HEK293 (cell line): ENCODE data around the gene LDLR.

Experiments used
- PRDM4 ChIP-seq: fragments of 450-650 bp; formaldehyde crosslinking; IDR thresholded peaks from 2 replicates; pipeline ENCODE4 v1.5.1; 2017; ENCODE audit warnings: missing biosample characterization, missing genetic modification characterization
- REST ChIP-seq: fragments of 450-650 bp; formaldehyde crosslinking; IDR thresholded peaks from 2 replicates; pipeline ENCODE4 v1.5.1; 2016; ENCODE audit warnings: missing biosample characterization, missing genetic modification characterization
- SP2 ChIP-seq: fragments of 450-650 bp; formaldehyde crosslinking; IDR thresholded peaks from 2 replicates; pipeline ENCODE4 v1.5.1; 2016; ENCODE audit warnings: missing biosample characterization, missing genetic modification characterization
- YY1 ChIP-seq: fragments of 450-650 bp; formaldehyde crosslinking; IDR thresholded peaks from 2 replicates; pipeline ENCODE4 v1.5.1; 2018; ENCODE audit warnings: missing biosample characterization, missing genetic modification characterization
- ZBTB8A ChIP-seq: fragments of 450-650 bp; formaldehyde crosslinking; IDR thresholded peaks from 2 replicates; pipeline ENCODE4 v1.5.1; 2016; ENCODE audit warnings: missing biosample characterization, missing genetic modification characterization
- ZNF133 ChIP-seq: fragments of 450-650 bp; formaldehyde crosslinking; IDR thresholded peaks from 2 replicates; pipeline ENCODE4 v1.5.1; 2016; ENCODE audit warnings: missing biosample characterization, missing genetic modification characterization
- ZNF16 ChIP-seq: fragments of 450-650 bp; formaldehyde crosslinking; IDR thresholded peaks from 2 replicates; pipeline ENCODE4 v1.5.1; 2016; ENCODE audit warnings: low read depth, missing biosample characterization, missing genetic modification characterization
- ZNF214 ChIP-seq: fragments of 450-650 bp; formaldehyde crosslinking; IDR thresholded peaks from 2 replicates; pipeline ENCODE4 v1.5.1; 2017; ENCODE audit warnings: missing biosample characterization, mild to moderate bottlenecking, missing genetic modification characterization, borderline replicate concordance
- ZNF341 ChIP-seq: fragments of 450-650 bp; formaldehyde crosslinking; IDR thresholded peaks from 2 replicates; pipeline ENCODE4; 2016; ENCODE audit warnings: low read depth, missing biosample characterization, missing genetic modification characterization
- TF ChIP-seq, protein P1 (sequence below): fragments of 450-650 bp; formaldehyde crosslinking; IDR thresholded peaks from 2 replicates; pipeline ENCODE4 v1.5.1; 2016; ENCODE audit warnings: missing biosample characterization, missing genetic modification characterization

DNA sequence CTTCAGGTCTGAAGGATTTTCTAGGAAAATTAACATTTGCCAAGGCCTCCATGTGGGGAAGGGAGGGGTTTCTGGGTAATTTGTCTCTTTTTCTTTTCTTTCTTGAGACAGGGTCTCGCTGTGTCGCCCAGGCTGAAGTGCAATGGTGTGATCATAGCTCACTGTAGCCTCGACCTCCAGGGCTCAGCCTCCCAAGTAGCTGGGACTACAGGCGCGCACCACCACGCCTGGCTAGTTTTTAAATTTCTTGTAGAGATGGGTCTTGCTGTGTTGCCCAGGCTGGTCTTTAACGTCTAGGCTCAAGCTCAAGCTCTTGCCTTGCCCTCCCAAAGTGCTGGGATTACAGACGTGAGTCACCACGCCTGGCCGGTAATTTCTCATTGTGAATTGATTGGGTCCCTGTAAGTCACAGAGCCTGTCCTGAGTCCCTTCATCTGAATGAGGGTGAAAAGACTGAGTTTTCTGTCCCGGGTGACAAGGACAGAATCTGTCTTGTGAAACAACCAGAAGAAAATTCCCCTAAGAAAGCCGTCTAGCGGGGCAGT is 76.3 kb downstream of the LDLR start:
- TF ChIP-seq, protein P1, sequence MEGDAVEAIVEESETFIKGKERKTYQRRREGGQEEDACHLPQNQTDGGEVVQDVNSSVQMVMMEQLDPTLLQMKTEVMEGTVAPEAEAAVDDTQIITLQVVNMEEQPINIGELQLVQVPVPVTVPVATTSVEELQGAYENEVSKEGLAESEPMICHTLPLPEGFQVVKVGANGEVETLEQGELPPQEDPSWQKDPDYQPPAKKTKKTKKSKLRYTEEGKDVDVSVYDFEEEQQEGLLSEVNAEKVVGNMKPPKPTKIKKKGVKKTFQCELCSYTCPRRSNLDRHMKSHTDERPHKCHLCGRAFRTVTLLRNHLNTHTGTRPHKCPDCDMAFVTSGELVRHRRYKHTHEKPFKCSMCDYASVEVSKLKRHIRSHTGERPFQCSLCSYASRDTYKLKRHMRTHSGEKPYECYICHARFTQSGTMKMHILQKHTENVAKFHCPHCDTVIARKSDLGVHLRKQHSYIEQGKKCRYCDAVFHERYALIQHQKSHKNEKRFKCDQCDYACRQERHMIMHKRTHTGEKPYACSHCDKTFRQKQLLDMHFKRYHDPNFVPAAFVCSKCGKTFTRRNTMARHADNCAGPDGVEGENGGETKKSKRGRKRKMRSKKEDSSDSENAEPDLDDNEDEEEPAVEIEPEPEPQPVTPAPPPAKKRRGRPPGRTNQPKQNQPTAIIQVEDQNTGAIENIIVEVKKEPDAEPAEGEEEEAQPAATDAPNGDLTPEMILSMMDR (tag by site-specific recombination): no peak
- TF ChIP-seq REST (tag by site-specific recombination): no peak
- TF ChIP-seq SP2 (tag by site-specific recombination): no peak
- no peak for TF ChIP-seq ZNF133 (tag by site-specific recombination)
- TF ChIP-seq ZNF341 (tag by site-specific recombination): no peak
- no peak for TF ChIP-seq ZNF16 (tag by site-specific recombination)
- no peak for TF ChIP-seq PRDM4 (tag by site-specific recombination)
- TF ChIP-seq ZBTB8A (tag by site-specific recombination): no peak
- TF ChIP-seq YY1 (tag by site-specific recombination): no peak
- no peak for TF ChIP-seq ZNF214 (tag by site-specific recombination)
